Embryonic facial prominence (tissue), 1 donor: ENCODE data around the gene DYDC2.
"Not testable (repeated sequence)": the region's sequence is repeated elsewhere in the genome, so short reads cannot be mapped to it uniquely, and the experiment has no call there.

Experiments used
- DNase-seq: peaks from one replicate; pipeline ENCODE4 v3.0.0-alpha.2; 2016; ENCODE audit errors: extremely low spot score

DYDC2 gene

GRCh38 chr10:80413271-80413996, 56.9 kb downstream of the DYDC2 start:
- DNase-seq: no peak

GRCh38 chr10:80414142-80414895, 57.7 kb downstream of the DYDC2 start:
- DNase-seq: no peak

GRCh38 chr10:80415734-80416478, 59.3 kb downstream of the DYDC2 start:
- no peak for DNase-seq

- peak; percentile 83 for DNase-seq
These were observed 60.0 kb downstream of the DYDC2 start for GRCh38 chr10:80416479-80417098.

- DNase-seq: not testable (repeated sequence)
These were observed 60.7 kb downstream of the DYDC2 start for GRCh38 chr10:80417256-80417655.
